AG04449 (cell line): ENCODE data around the gene FDXR.
A peak's percentile ranks its signal among the peaks of the same experiment; 100 is the strongest.

Experiments
- CTCF ChIA-PET: fragments of 350-600 bp; formaldehyde crosslinking; extraction: SDS; loops from one replicate; lab custom pipeline; 2021; ENCODE audit warnings: antibody characterized with exemption; lab: Yijun Ruan, JAX
- POLR2A ChIA-PET: fragments of 400-600, 350-600 bp; formaldehyde crosslinking; extraction: SDS; loops from one replicate; lab custom pipeline; 2020; ENCODE audit warnings: antibody characterized with exemption, inconsistent platforms; lab: Yijun Ruan, JAX
- DNase-seq: peaks from one replicate; pipeline ENCODE4 v3.0.0-alpha.2; 2010; ENCODE audit warnings: low read depth, low spot score
- H3K4me3 ChIP-seq: 2 replicates; pipeline ENCODE4 v1.5.1; 2011; ENCODE audit warnings: low read depth, mild to moderate bottlenecking, control low read depth, low read length
- CTCF ChIP-seq: IDR thresholded peaks from one replicate; pipeline ENCODE4 v1.5.1; 2011; ENCODE audit warnings: mild to moderate bottlenecking, moderate library complexity, low read length, control low read depth, inconsistent platforms; ENCODE audit not compliant: insufficient read depth; ENCODE audit errors: missing control alignments

FDXR gene

GRCh38 chr17:74868251-74868907, 4.4 kb downstream of the FDXR start:
- ChIA-PET CTCF (interaction anchor here (0.6 to 20.6 kb wide), 6 partner anchors 9 to 151 kb away, joined by 4 to 692 read pairs (median 122); partner anchors contain the start of genes GRIN2C and NHERF1), POLR2A (no interaction called here)
- no peak for TF ChIP-seq CTCF
- DNase-seq: no peak
- no peak overlapping the region for H3K4me3 ChIP-seq

- CTCF ChIA-PET: interaction anchor here (0.9 to 20.6 kb wide), 16 partner anchors 12 to 209 kb away, joined by 3 to 692 read pairs (median 19); partner anchors contain the start of genes NAT9 and NHERF1
- no peak for TF ChIP-seq CTCF
- POLR2A ChIA-PET: no interaction called here
- H3K4me3 ChIP-seq: no peak overlapping the region
- DNase-seq: no peak
These were observed 6.5 kb downstream of the FDXR start for GRCh38 chr17:74866198-74866835.

GRCh38 chr17:74865504-74866197, 7.1 kb downstream of the FDXR start:
- H3K4me3 ChIP-seq: no peak overlapping the region
- POLR2A ChIA-PET: interaction anchor here (1.5 kb wide), 1 partner anchor 7 kb away, joined by 4 read pairs; the partner anchor contains the start of gene FDXR
- TF ChIP-seq CTCF: no peak
- no peak for DNase-seq
- CTCF ChIA-PET: interaction anchor here (0.6 to 20.6 kb wide), 32 partner anchors 8 to 248 kb away, joined by 3 to 692 read pairs (median 6); partner anchors contain the start of genes FDXR, NAT9, NHERF1 and RAB37

GRCh38 chr17:74864866-74865395, 7.9 kb downstream of the FDXR start:
- ChIA-PET CTCF (interaction anchor here (0.6 to 20.6 kb wide), 32 partner anchors 9 to 247 kb away, joined by 3 to 692 read pairs (median 6); partner anchors contain the start of genes FDXR, NAT9, NHERF1 and RAB37), POLR2A (interaction anchor here (1.5 kb wide), 1 partner anchor 8 kb away, joined by 4 read pairs; the partner anchor contains the start of gene FDXR)
- no peak overlapping the region for H3K4me3 ChIP-seq
- TF ChIP-seq CTCF: peak; percentile 92
- DNase-seq: no peak

- ChIA-PET POLR2A (interaction anchor here (1.5 kb wide), 1 partner anchor 9 kb away, joined by 4 read pairs; the partner anchor contains the start of gene FDXR), CTCF (interaction anchor here (0.6 to 20.6 kb wide), 23 partner anchors 10 to 207 kb away, joined by 3 to 692 read pairs (median 14); partner anchors contain the start of genes FDXR, NAT9, NHERF1 and RAB37)
- no peak for TF ChIP-seq CTCF
These were observed 8.4 kb downstream of the FDXR start for GRCh38 chr17:74864297-74864865.

More at GRCh38 chr17:74864297-74864865, 8.4 kb downstream of the FDXR start:
- no peak overlapping the region for H3K4me3 ChIP-seq
- DNase-seq: no peak
